ENCODE results near the gene CEP192.
"Not testable (repeated sequence)": the region's sequence is repeated elsewhere in the genome, so short reads cannot be mapped to it uniquely, and the experiment has no call there.

The CEP192 gene

GRCh38 chr18:12990967-12991820 is at the start of gene CEP192:
CEP192 (plus strand) TSS chr18:12991362; CDS start chr18:12999425, 8,063 bp downstream.
- DNase-seq (ENCODE audit: low read depth), result peak; percentile 94

- no peak for DNase-seq (ENCODE audit: low read depth)
Observed at GRCh38 chr18:12943215-12943614, 47.9 kb upstream of the CEP192 start.

GRCh38 chr18:12944709-12945108 is 46.5 kb upstream of the CEP192 start:
- DNase-seq (ENCODE audit: low read depth), result no peak

- peak; percentile 75 for DNase-seq (ENCODE audit: low read depth)
Observed at GRCh38 chr18:12946549-12947284, 44.4 kb upstream of the CEP192 start.

GRCh38 chr18:12947285-12948049 is 43.7 kb upstream of the CEP192 start, which contains the start of gene SEH1L:
SEH1L (plus strand) TSS chr18:12948011; CDS start chr18:12948122, 111 bp downstream.
- peak; percentile 89 for DNase-seq (ENCODE audit: low read depth)

GRCh38 chr18:12948050-12948804 is 42.9 kb upstream of the CEP192 start:
- peak; percentile 51 for DNase-seq (ENCODE audit: low read depth)

GRCh38 chr18:12958478-12958877 is 32.7 kb upstream of the CEP192 start:
- DNase-seq (ENCODE audit: low read depth), result no peak

GRCh38 chr18:12960395-12960794 is 30.8 kb upstream of the CEP192 start:
- no peak for DNase-seq (ENCODE audit: low read depth)

GRCh38 chr18:12960853-12961397 is 30.2 kb upstream of the CEP192 start:
- no peak for DNase-seq (ENCODE audit: low read depth)

- no peak for DNase-seq (ENCODE audit: low read depth)
Observed at GRCh38 chr18:12963069-12963468, 28.1 kb upstream of the CEP192 start.

GRCh38 chr18:12968115-12968514 is 23.0 kb upstream of the CEP192 start:
- no peak for DNase-seq (ENCODE audit: low read depth)

GRCh38 chr18:12968619-12969018 is 22.5 kb upstream of the CEP192 start:
- no peak for DNase-seq (ENCODE audit: low read depth)

GRCh38 chr18:12973562-12974213 is 17.5 kb upstream of the CEP192 start:
- no peak for DNase-seq (ENCODE audit: low read depth)

- DNase-seq (ENCODE audit: low read depth), result no peak
Observed at GRCh38 chr18:12975488-12975887, 15.7 kb upstream of the CEP192 start.

GRCh38 chr18:12976305-12976704 is 14.9 kb upstream of the CEP192 start:
- no peak for DNase-seq (ENCODE audit: low read depth)

GRCh38 chr18:12980065-12980464 is 11.1 kb upstream of the CEP192 start:
- DNase-seq (ENCODE audit: low read depth), result not testable (repeated sequence)

GRCh38 chr18:12989397-12990122 is 1.6 kb upstream of the CEP192 start:
- DNase-seq (ENCODE audit: low read depth), result no peak

GRCh38 chr18:12990123-12990475 is 1.1 kb upstream of the CEP192 start:
- DNase-seq (ENCODE audit: low read depth), result no peak

- DNase-seq (ENCODE audit: low read depth), result no peak
Observed at GRCh38 chr18:12990641-12990966, 558 bp upstream of the CEP192 start.

- no peak for DNase-seq (ENCODE audit: low read depth)
Observed at GRCh38 chr18:12991821-12992179, 638 bp downstream of the CEP192 start.

Data from non-pigmented ciliary epithelial cell (primary cell).